Ishikawa (cell line): ENCODE measurements around the gene P2RX1.

Source experiments
- CREB1 ChIP-seq: IDR thresholded peaks from 2 replicates; pipeline ENCODE4 v1.6.1; 2012; ENCODE audit warnings: low read depth
- EGR1 ChIP-seq: IDR thresholded peaks from 2 replicates; pipeline ENCODE4 v1.6.1; 2012
- EP300 ChIP-seq: IDR thresholded peaks from 2 replicates; pipeline ENCODE4 v1.6.1; 2012; ENCODE audit warnings: borderline replicate concordance
- NFIC ChIP-seq: IDR thresholded peaks from 2 replicates; pipeline ENCODE4 v1.6.1; 2012
- TAF1 ChIP-seq: IDR thresholded peaks from 2 replicates; pipeline ENCODE4 v1.6.1; 2012; ENCODE audit warnings: low read depth, mild to moderate bottlenecking
- TEAD4 ChIP-seq: IDR thresholded peaks from 2 replicates; pipeline ENCODE4 v1.6.1; 2012
- YY1 ChIP-seq: IDR thresholded peaks from 2 replicates; pipeline ENCODE4 v1.6.1; 2012; ENCODE audit warnings: low read depth
- ZBTB7A ChIP-seq: IDR thresholded peaks from 2 replicates; pipeline ENCODE4 v1.6.1; 2012; ENCODE audit warnings: low read depth
- TF ChIP-seq, protein P1 (sequence below): IDR thresholded peaks from 2 replicates; pipeline ENCODE4 v1.6.1; 2012; ENCODE audit warnings: low read depth, mild to moderate bottlenecking
- TF ChIP-seq, protein P2 (sequence below): IDR thresholded peaks from 2 replicates; pipeline ENCODE4 v1.6.1; 2012

DNA sequence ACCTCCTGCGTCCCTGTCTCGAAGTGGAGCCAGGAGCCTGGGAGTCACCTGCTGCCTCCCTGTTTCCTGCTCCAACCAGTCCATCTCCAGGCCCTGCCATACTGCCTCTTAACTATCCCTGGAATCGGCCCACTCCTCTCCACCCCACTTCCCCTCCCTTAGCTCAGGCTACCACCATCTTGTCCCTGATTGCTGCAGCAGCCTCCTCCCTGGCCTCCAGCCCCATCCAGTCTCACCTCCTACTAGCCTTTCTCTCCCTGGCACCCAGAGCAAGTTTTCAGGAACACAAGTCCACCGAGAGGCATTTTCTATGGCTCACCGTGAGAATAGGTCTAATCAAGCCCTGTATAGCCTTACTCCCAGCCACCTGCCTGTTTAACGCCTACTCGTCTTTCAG, 22.5 kb downstream of the P2RX1 start:
- TF ChIP-seq TAF1 (no peak), CREB1 (no peak), EP300 (no peak), EGR1 (no peak), ZBTB7A (no peak), TEAD4 (no peak), NFIC (no peak), YY1 (no peak)
- TF ChIP-seq, protein P1, sequence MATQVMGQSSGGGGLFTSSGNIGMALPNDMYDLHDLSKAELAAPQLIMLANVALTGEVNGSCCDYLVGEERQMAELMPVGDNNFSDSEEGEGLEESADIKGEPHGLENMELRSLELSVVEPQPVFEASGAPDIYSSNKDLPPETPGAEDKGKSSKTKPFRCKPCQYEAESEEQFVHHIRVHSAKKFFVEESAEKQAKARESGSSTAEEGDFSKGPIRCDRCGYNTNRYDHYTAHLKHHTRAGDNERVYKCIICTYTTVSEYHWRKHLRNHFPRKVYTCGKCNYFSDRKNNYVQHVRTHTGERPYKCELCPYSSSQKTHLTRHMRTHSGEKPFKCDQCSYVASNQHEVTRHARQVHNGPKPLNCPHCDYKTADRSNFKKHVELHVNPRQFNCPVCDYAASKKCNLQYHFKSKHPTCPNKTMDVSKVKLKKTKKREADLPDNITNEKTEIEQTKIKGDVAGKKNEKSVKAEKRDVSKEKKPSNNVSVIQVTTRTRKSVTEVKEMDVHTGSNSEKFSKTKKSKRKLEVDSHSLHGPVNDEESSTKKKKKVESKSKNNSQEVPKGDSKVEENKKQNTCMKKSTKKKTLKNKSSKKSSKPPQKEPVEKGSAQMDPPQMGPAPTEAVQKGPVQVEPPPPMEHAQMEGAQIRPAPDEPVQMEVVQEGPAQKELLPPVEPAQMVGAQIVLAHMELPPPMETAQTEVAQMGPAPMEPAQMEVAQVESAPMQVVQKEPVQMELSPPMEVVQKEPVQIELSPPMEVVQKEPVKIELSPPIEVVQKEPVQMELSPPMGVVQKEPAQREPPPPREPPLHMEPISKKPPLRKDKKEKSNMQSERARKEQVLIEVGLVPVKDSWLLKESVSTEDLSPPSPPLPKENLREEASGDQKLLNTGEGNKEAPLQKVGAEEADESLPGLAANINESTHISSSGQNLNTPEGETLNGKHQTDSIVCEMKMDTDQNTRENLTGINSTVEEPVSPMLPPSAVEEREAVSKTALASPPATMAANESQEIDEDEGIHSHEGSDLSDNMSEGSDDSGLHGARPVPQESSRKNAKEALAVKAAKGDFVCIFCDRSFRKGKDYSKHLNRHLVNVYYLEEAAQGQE = no peak
- TF ChIP-seq, protein P2, sequence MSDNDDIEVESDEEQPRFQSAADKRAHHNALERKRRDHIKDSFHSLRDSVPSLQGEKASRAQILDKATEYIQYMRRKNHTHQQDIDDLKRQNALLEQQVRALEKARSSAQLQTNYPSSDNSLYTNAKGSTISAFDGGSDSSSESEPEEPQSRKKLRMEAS = no peak
